Upper lobe of right lung (tissue), 1 donor: ENCODE measurements around the gene GTF3C4. TPM values are rescaled to one million over a fixed set of nuclear protein-coding genes. Genes with fewer than 3 reads are reported as not detected.

Source experiments
- ATAC-seq: fragments of 200-7000 bp; cut with Tn5 transposase; one replicate; pipeline ENCODE4 v1.9.1; 2020; ENCODE audit warnings: mild to moderate bottlenecking, moderate library complexity
- DNase-seq: peaks from one replicate; pipeline ENCODE4 v3.0.0-alpha.2; 2020
- H3K27ac ChIP-seq: fragments of 200-600 bp; one replicate; pipeline ENCODE4 v1.8.0; 2022
- H3K27me3 ChIP-seq: fragments of 200-600 bp; one replicate; pipeline ENCODE4 v1.8.0; 2022; ENCODE audit warnings: mild to moderate bottlenecking
- H3K36me3 ChIP-seq: fragments of 200-600 bp; one replicate; pipeline ENCODE4 v1.8.0; 2022
- H3K4me1 ChIP-seq: fragments of 200-600 bp; one replicate; pipeline ENCODE4 v1.8.0; 2022
- H3K4me3 ChIP-seq: fragments of 200-600 bp; one replicate; pipeline ENCODE4 v1.8.0; 2022; ENCODE audit warnings: mild to moderate bottlenecking
- H3K9me3 ChIP-seq: fragments of 200-600 bp; one replicate; pipeline ENCODE4 v1.8.0; 2022
- CTCF ChIP-seq: fragments of 200-600 bp; IDR thresholded peaks from one replicate; pipeline ENCODE4 v1.8.0; 2022; ENCODE audit warnings: antibody characterized with exemption
- intact Hi-C: fragments of 100-400 bp; cut with DNase I; formaldehyde crosslinking; loops from one replicate; pipeline ENCODE4 v1.11.0; 2022
- total RNA-seq: library from RNA; stranded (reverse); fragmentation: NEBNext Ultra II Directional; extraction: Animal tissue kit (Norgen Biotek cat#: 25700); gene quantifications from one replicate; pipeline ENCODE4 v1.2.1, GENCODE V29; 2021
- donor health status: DM: no; HTN: yes; CAD: no; lungs with severe emphysema.

The GTF3C4 gene
- total RNA-seq, 1 donor from 2014 or later: 12.9 TPM

- no peaks in the 10 kb centered on the region for H3K4me1 ChIP-seq
- intact Hi-C loops: no loop called here
- no peak overlapping the region for H3K4me3 ChIP-seq
- DNase-seq (no peak), ATAC-seq (no peak)
- no peak overlapping the region for H3K27ac ChIP-seq
- peaks cover 97% of the 10 kb centered on the region for H3K36me3 ChIP-seq
- no peaks in the 10 kb centered on the region for H3K9me3 ChIP-seq
- no peaks in the 10 kb centered on the region for H3K27me3 ChIP-seq
- no peak for TF ChIP-seq CTCF
Observed at GRCh38 chr9:132647355-132647754, 22.9 kb upstream of the GTF3C4 start.

- intact Hi-C loops: no loop called here
- Histone ChIP-seq H3K4me1 (no peaks in the 10 kb centered on the region), H3K27me3 (no peaks in the 10 kb centered on the region), H3K27ac (no peak overlapping the region), H3K36me3 (peaks cover 97% of the 10 kb centered on the region), H3K9me3 (no peaks in the 10 kb centered on the region), H3K4me3 (no peak overlapping the region)
- DNase-seq: no peak
- TF ChIP-seq CTCF: no peak
- ATAC-seq: no peak
Observed at GRCh38 chr9:132647806-132648205, 22.5 kb upstream of the GTF3C4 start.

DNA sequence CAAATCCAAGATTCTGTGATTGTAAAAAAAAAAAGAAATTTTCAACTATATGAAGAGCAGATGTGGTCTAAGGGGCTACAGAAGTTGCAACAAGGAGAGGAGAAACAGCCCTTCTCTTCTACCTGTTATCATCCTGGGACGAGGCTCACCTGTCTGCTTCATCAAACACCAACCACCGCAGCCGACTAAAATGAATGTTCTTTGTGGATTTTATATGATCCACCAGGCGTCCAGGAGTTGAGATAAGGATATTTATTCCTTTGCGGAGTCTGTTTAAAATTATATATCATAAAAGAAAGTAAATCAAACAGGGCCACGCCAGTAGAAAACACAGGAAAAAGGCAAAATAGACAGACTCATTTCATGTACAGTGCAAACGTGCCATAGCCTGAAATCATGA is 22.0 kb upstream of the GTF3C4 start:
- Histone ChIP-seq H3K27ac (no peak overlapping the region), H3K9me3 (no peaks in the 10 kb centered on the region), H3K36me3 (peaks cover 92% of the 10 kb centered on the region), H3K4me1 (no peaks in the 10 kb centered on the region), H3K27me3 (no peaks in the 10 kb centered on the region), H3K4me3 (no peak overlapping the region)
- ATAC-seq (no peak), DNase-seq (no peak)
- TF ChIP-seq CTCF: no peak
- intact Hi-C loops: no loop called here

GRCh38 chr9:132648685-132649084 is 21.6 kb upstream of the GTF3C4 start:
- DNase-seq: no peak
- no peak overlapping the region for H3K27ac ChIP-seq
- no peak for ATAC-seq
- H3K27me3 ChIP-seq: no peaks in the 10 kb centered on the region
- no peak for TF ChIP-seq CTCF
- peaks cover 88% of the 10 kb centered on the region for H3K36me3 ChIP-seq
- no peak overlapping the region for H3K4me3 ChIP-seq
- intact Hi-C loops: no loop called here
- no peaks in the 10 kb centered on the region for H3K9me3 ChIP-seq
- H3K4me1 ChIP-seq: no peaks in the 10 kb centered on the region

DNA sequence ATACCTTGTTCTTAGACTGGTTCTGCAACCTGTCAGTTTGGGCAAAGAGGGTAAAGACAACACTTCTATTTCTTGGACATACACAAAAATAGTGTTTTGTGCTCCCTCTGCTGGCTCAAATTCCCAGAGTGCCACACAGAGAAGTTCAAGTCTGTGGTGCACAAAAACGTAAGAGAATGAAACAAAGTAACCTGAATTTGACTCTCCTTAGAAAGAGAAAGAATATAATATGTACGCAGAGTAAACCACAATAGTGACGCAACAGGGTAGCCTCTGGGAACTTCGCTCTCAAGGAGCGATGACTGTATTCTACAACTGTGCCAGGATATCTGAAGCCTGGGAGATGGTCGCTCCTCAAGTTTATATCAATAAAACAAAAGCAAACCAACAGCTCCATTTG is 19.0 kb upstream of the GTF3C4 start:
- DNase-seq (no peak), ATAC-seq (no peak)
- Histone ChIP-seq H3K4me3 (no peak overlapping the region), H3K9me3 (no peaks in the 10 kb centered on the region), H3K4me1 (no peaks in the 10 kb centered on the region), H3K27me3 (no peaks in the 10 kb centered on the region), H3K36me3 (peaks cover 72% of the 10 kb centered on the region), H3K27ac (no peak overlapping the region)
- peak; percentile 15 for TF ChIP-seq CTCF
- intact Hi-C loops: no loop called here

DNA sequence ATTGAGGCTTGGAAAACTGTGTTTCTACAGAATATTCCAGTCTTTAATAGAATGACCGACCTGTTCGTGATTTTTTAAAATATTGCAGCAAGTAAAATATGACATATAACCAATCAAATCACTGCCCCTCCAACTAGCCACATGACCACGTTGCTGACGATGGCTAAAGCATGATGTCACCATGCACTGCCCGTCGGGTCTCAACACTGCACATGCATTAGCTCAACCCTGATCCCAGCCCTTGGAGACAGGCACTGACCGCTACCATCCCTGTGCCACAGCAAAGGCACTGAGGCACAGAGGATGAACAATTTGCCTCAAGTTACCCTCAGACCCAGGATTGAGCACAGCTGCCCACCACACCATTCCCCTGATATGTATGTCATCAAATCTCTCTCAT is 14.0 kb upstream of the GTF3C4 start:
- Histone ChIP-seq H3K9me3 (no peaks in the 10 kb centered on the region), H3K4me1 (no peaks in the 10 kb centered on the region), H3K4me3 (no peak overlapping the region), H3K27me3 (no peaks in the 10 kb centered on the region), H3K27ac (no peak overlapping the region), H3K36me3 (peaks cover 70% of the 10 kb centered on the region)
- TF ChIP-seq CTCF: no peak
- intact Hi-C loops: no loop called here
- no peak for DNase-seq
- ATAC-seq: no peak
